OCI-LY7 (cell line): ENCODE measurements around the gene GULP1. TPM values are rescaled to one million over a fixed set of nuclear protein-coding genes. Genes with fewer than 3 reads are reported as not detected.

Experiments used
- BruUV-seq: library from RNA; stranded (reverse); fragments of 400-500 nt; replicated peaks from 2 replicates; lab custom pipeline; 2021; lab: Mats Ljungman, UMichigan
- CTCF ChIA-PET: fragments of 300-600 bp; sonication (Branson Sonifier 250); formaldehyde crosslinking; loops from one replicate; lab custom pipeline; 2022; ENCODE audit warnings: antibody characterized with exemption; ENCODE audit not compliant: unreplicated experiment; lab: Charles Lee
- POLR2A ChIA-PET: fragments of 300-600 bp; sonication (Branson Sonifier 250); formaldehyde crosslinking; loops from one replicate; lab custom pipeline; 2022; ENCODE audit warnings: antibody characterized with exemption; lab: Charles Lee
- DNase-seq: peaks from one replicate; pipeline ENCODE4 v3.0.0-alpha.2; 2015; ENCODE audit warnings: low spot score
- H2AFZ ChIP-seq: fragments of 200-600 bp; sonication (generic), shearing (Covaris generic); 2 replicates; pipeline ENCODE4 v1.6.1; 2014; ENCODE audit warnings: mild to moderate bottlenecking, antibody characterized with exemption, low read length, moderate library complexity
- H3K27ac ChIP-seq: fragments of 200-600 bp; sonication (generic); 2 replicates; pipeline ENCODE4 v1.5.1; 2014; ENCODE audit warnings: mixed run types, low read depth, mild to moderate bottlenecking, moderate library complexity, low read length, inconsistent platforms; ENCODE audit not compliant: poor library complexity, severe bottlenecking
- H3K36me3 ChIP-seq: fragments of 200-600 bp; sonication (generic); 2 replicates; pipeline ENCODE4 v1.6.1; 2014; ENCODE audit warnings: mild to moderate bottlenecking, antibody characterized with exemption, low read length, moderate library complexity, mixed read lengths; ENCODE audit not compliant: insufficient read depth
- H3K4me1 ChIP-seq: fragments of 200-600 bp; sonication (generic); 2 replicates; pipeline ENCODE4 v1.5.1; 2014; ENCODE audit warnings: mild to moderate bottlenecking, low read length; ENCODE audit not compliant: insufficient read depth, poor library complexity, severe bottlenecking
- H3K4me2 ChIP-seq: fragments of 200-600 bp; sonication (generic); 2 replicates; pipeline ENCODE4 v1.6.1; 2014; ENCODE audit warnings: mild to moderate bottlenecking, low read length
- H3K4me3 ChIP-seq: fragments of 200-600 bp; sonication (generic); 2 replicates; pipeline ENCODE4 v1.5.1; 2014; ENCODE audit warnings: mild to moderate bottlenecking, low read depth, low read length; ENCODE audit not compliant: poor library complexity, severe bottlenecking
- H3K79me2 ChIP-seq: fragments of 200-600 bp; sonication (generic); 2 replicates; pipeline ENCODE4 v1.6.1; 2016; ENCODE audit warnings: low read depth, mild to moderate bottlenecking, low read length, moderate library complexity, mixed read lengths; ENCODE audit not compliant: insufficient read depth
- H3K9me2 ChIP-seq: fragments of 200-600 bp; sonication (generic); 2 replicates; pipeline ENCODE4 v1.6.1; 2016; ENCODE audit warnings: mild to moderate bottlenecking, low read length, mixed read lengths; ENCODE audit not compliant: insufficient read depth
- H3K9me3 ChIP-seq: fragments of 200-600 bp; sonication (generic); 2 replicates; pipeline ENCODE4 v1.6.1; 2014; ENCODE audit warnings: mild to moderate bottlenecking, mixed run types, low read length, mixed read lengths
- H4K20me1 ChIP-seq: fragments of 200-600 bp; sonication (generic); 2 replicates; pipeline ENCODE4 v1.6.1; 2014; ENCODE audit warnings: mild to moderate bottlenecking, antibody characterized with exemption, low read length, moderate library complexity, mixed read lengths; ENCODE audit not compliant: insufficient read depth
- CTCF ChIP-seq: fragments of 200-600 bp; sonication (generic); conservative IDR thresholded peaks from 2 replicates; pipeline ENCODE4 v1.5.1; 2014; ENCODE audit warnings: mild to moderate bottlenecking, antibody characterized with exemption, low read length, moderate library complexity, mixed read lengths
- EZH2phosphoT487 ChIP-seq: fragments of 200-600 bp; sonication (generic); IDR thresholded peaks from 2 replicates; pipeline ENCODE4 v1.6.1; 2018; ENCODE audit warnings: low read depth, borderline replicate concordance, mild to moderate bottlenecking, mixed run types, antibody characterized with exemption, low read length, moderate library complexity, mixed read lengths
- intact Hi-C: fragments of 100-400 bp; cut with micrococcal nuclease; formaldehyde crosslinking; loops from one replicate; pipeline ENCODE4 v1.10.0; 2022; ENCODE audit not compliant: unreplicated experiment
- total RNA-seq, 2 experiments: library from RNA; depleted of rRNA in 1 of 2; stranded (reverse); fragments of >200 nt in 1 of 2; shearing (Covaris generic) in 1 of 2; gene quantifications; 2 replicates each; pipeline ENCODE4 v1.2.3, GENCODE V29; 2014 to 2022

Gene GULP1
- total RNA-seq, 2 experiments from 2014 or later = not detected

GRCh38 chr2:188269004-188269403 lies 22.7 kb upstream of the GULP1 start:
- no peak for DNase-seq
- Histone ChIP-seq H3K9me2 (no peaks in the 10 kb centered on the region), H3K4me2 (no peak overlapping the region), H4K20me1 (no peaks in the 10 kb centered on the region), H3K9me3 (no peaks in the 10 kb centered on the region), H3K4me1 (no peaks in the 10 kb centered on the region), H3K36me3 (no peaks in the 10 kb centered on the region), H2AFZ (no peak overlapping the region), H3K27ac (no peak overlapping the region), H3K4me3 (no peak overlapping the region), H3K79me2 (no peaks in the 10 kb centered on the region)
- POLR2A ChIA-PET = no interaction called here
- intact Hi-C loops = no loop called here
- CTCF ChIA-PET = no interaction called here
- TF ChIP-seq EZH2phosphoT487 (no peak), CTCF (no peak)
- BruUV-seq = no TSS peak

GRCh38 chr2:188272121-188272520 lies 19.6 kb upstream of the GULP1 start:
- H3K27ac ChIP-seq = no peak overlapping the region
- ChIA-PET CTCF (no interaction called here), POLR2A (no interaction called here)
- H2AFZ ChIP-seq = no peak overlapping the region
- no peak for DNase-seq
- no peak overlapping the region for H3K4me2 ChIP-seq
- H3K4me3 ChIP-seq = no peak overlapping the region
- H3K36me3 ChIP-seq = no peaks in the 10 kb centered on the region
- no peaks in the 10 kb centered on the region for H3K79me2 ChIP-seq
- no peaks in the 10 kb centered on the region for H3K4me1 ChIP-seq
- no peaks in the 10 kb centered on the region for H3K9me2 ChIP-seq
- no peak for TF ChIP-seq CTCF
- no peak for TF ChIP-seq EZH2phosphoT487
- H4K20me1 ChIP-seq = no peaks in the 10 kb centered on the region
- intact Hi-C loops = no loop called here
- no TSS peak for BruUV-seq
- H3K9me3 ChIP-seq = no peaks in the 10 kb centered on the region

- no peaks in the 10 kb centered on the region for H3K4me1 ChIP-seq
- no peak for TF ChIP-seq EZH2phosphoT487
- no peak for TF ChIP-seq CTCF
- H3K9me2 ChIP-seq = no peaks in the 10 kb centered on the region
- ChIA-PET POLR2A (interaction anchor here (1.3 kb wide), 1 partner anchor 9 kb away, joined by 7 read pairs; no protein-coding TSS in a partner anchor), CTCF (no interaction called here)
- H3K4me2 ChIP-seq = no peak overlapping the region
- H4K20me1 ChIP-seq = no peaks in the 10 kb centered on the region
- no peaks in the 10 kb centered on the region for H3K9me3 ChIP-seq
- no peak overlapping the region for H2AFZ ChIP-seq
- no TSS peak for BruUV-seq
- DNase-seq = no peak
- H3K79me2 ChIP-seq = no peaks in the 10 kb centered on the region
- intact Hi-C loops = no loop called here
- no peaks in the 10 kb centered on the region for H3K36me3 ChIP-seq
- no peak overlapping the region for H3K27ac ChIP-seq
- H3K4me3 ChIP-seq = no peak overlapping the region
These were observed 17.4 kb upstream of the GULP1 start for GRCh38 chr2:188274274-188274673.
